IPS-18a (cell line): ENCODE data around the gene STOML2.
A peak's percentile ranks its signal among the peaks of the same experiment; 100 is the strongest.

Source experiments
- H3K27ac ChIP-seq: one replicate; pipeline ENCODE4 v1.5.1; 2013; ENCODE audit warnings: low read length
- H3K27me3 ChIP-seq: one replicate; pipeline ENCODE4 v1.6.1; 2013; ENCODE audit warnings: mild to moderate bottlenecking, low read length; ENCODE audit not compliant: control insufficient read depth, insufficient read depth
- H3K36me3 ChIP-seq: one replicate; pipeline ENCODE4 v1.6.1; 2013; ENCODE audit warnings: low read depth, low read length; ENCODE audit not compliant: control insufficient read depth
- H3K4me1 ChIP-seq: one replicate; pipeline ENCODE4 v1.6.1; 2013; ENCODE audit warnings: low read depth, low read length; ENCODE audit not compliant: control insufficient read depth
- H3K4me3 ChIP-seq: one replicate; pipeline ENCODE4 v1.5.1; 2013; ENCODE audit warnings: low read length
- H3K9ac ChIP-seq: one replicate; pipeline ENCODE4 v1.6.1; 2013; ENCODE audit warnings: mild to moderate bottlenecking, low read length, moderate library complexity
- H3K9me3 ChIP-seq: one replicate; pipeline ENCODE4 v1.6.1; 2013; ENCODE audit warnings: low read depth, low read length; ENCODE audit not compliant: control insufficient read depth

The STOML2 gene

GRCh38 chr9:35079041-35079425 is 23.9 kb downstream of the STOML2 start:
- no peaks in the 10 kb centered on the region for H3K27me3 ChIP-seq
- H3K27ac ChIP-seq = no peak overlapping the region
- H3K9ac ChIP-seq = peak overlapping the region; percentile 70
- peaks cover 31% of the 10 kb centered on the region for H3K36me3 ChIP-seq
- peaks cover 6% of the 10 kb centered on the region for H3K4me1 ChIP-seq
- peak overlapping the region; percentile 95 for H3K4me3 ChIP-seq
- no peaks in the 10 kb centered on the region for H3K9me3 ChIP-seq

DNA sequence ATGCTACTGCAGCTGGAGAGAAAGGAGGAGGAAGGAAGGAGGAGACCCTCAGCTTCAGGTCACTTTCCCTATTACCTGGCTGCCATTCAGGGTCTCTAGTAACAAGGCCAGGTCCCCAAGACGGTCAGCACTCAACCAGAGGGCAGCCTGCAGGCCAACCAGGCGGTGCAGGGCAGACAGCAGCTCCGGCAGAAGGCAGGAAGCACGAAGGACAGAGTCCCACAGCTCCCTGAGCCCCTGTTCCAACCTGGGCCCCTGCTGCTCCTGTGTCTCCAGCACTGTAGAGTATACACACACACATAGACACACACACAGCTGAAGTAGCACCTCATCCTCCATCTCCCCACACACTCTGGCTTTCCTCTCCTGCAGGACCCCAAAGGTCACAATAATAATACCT is 24.9 kb downstream of the STOML2 start:
- H3K27ac ChIP-seq = no peak overlapping the region
- H3K36me3 ChIP-seq = peaks cover 37% of the 10 kb centered on the region
- peak overlapping the region; percentile 95 for H3K4me3 ChIP-seq
- H3K9ac ChIP-seq = no peak overlapping the region
- H3K9me3 ChIP-seq = no peaks in the 10 kb centered on the region
- peaks cover 6% of the 10 kb centered on the region for H3K4me1 ChIP-seq
- no peaks in the 10 kb centered on the region for H3K27me3 ChIP-seq

GRCh38 chr9:35076848-35077247 is 26.1 kb downstream of the STOML2 start:
- Histone ChIP-seq H3K9ac (no peak overlapping the region), H3K4me1 (peaks cover 6% of the 10 kb centered on the region), H3K36me3 (peaks cover 37% of the 10 kb centered on the region), H3K27me3 (no peaks in the 10 kb centered on the region), H3K9me3 (no peaks in the 10 kb centered on the region), H3K27ac (no peak overlapping the region), H3K4me3 (no peak overlapping the region)

DNA sequence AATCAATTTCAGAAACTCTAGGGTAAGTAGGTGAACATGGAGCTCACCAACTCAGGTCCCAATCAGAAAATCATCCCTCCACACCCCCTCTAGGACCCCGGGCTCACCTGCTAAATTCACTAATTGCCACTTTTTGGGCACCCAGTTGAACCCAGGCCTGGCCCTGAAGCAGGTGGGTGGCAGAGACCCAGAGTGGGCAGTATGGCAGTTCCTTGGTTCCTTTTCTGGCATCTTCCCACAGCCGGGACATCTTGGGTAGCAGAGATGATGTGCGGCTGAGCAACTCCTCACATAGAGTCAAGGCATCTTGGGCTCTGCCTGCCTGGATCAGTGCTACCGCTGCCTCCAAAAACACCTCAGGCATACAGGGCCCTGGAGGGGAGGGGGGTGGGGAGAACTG is 27.6 kb downstream of the STOML2 start:
- Histone ChIP-seq H3K9me3 (no peaks in the 10 kb centered on the region), H3K27ac (no peak overlapping the region), H3K4me1 (peaks cover 10% of the 10 kb centered on the region), H3K9ac (no peak overlapping the region), H3K27me3 (no peaks in the 10 kb centered on the region), H3K36me3 (peaks cover 37% of the 10 kb centered on the region), H3K4me3 (no peak overlapping the region)

- Histone ChIP-seq H3K27me3 (no peaks in the 10 kb centered on the region), H3K4me1 (peaks cover 12% of the 10 kb centered on the region), H3K9ac (no peak overlapping the region), H3K27ac (no peak overlapping the region), H3K36me3 (peaks cover 37% of the 10 kb centered on the region), H3K4me3 (no peak overlapping the region), H3K9me3 (no peaks in the 10 kb centered on the region)
Measured at GRCh38 chr9:35074791-35075190, 28.1 kb downstream of the STOML2 start.

- peaks cover 13% of the 10 kb centered on the region for H3K4me1 ChIP-seq
- H3K4me3 ChIP-seq = no peak overlapping the region
- no peak overlapping the region for H3K9ac ChIP-seq
- no peak overlapping the region for H3K27ac ChIP-seq
- H3K36me3 ChIP-seq = peaks cover 39% of the 10 kb centered on the region
- H3K27me3 ChIP-seq = no peaks in the 10 kb centered on the region
- no peaks in the 10 kb centered on the region for H3K9me3 ChIP-seq
Measured at GRCh38 chr9:35074141-35074540, 28.8 kb downstream of the STOML2 start.

- Histone ChIP-seq H3K9me3 (no peaks in the 10 kb centered on the region), H3K27me3 (no peaks in the 10 kb centered on the region), H3K36me3 (peaks cover 44% of the 10 kb centered on the region), H3K9ac (no peak overlapping the region), H3K4me1 (peaks cover 7% of the 10 kb centered on the region), H3K27ac (no peak overlapping the region), H3K4me3 (peak overlapping the region; percentile 1)
Measured at GRCh38 chr9:35073279-35073612, 29.7 kb downstream of the STOML2 start.

GRCh38 chr9:35072461-35073278 is 30.3 kb downstream of the STOML2 start, which contains the start of gene VCP:
TSS of gene VCP (minus strand) at chr9:35072625. CDS start at chr9:35072353, 272 bp downstream.
- Histone ChIP-seq H3K4me3 (peak within 1 kb of the TSS; percentile 94), H3K9me3 (no peaks in the 10 kb centered on the region), H3K36me3 (peaks cover 50% of the 10 kb centered on the region), H3K27me3 (no peaks in the 10 kb centered on the region), H3K27ac (peak within 1 kb of the TSS; percentile 72), H3K4me1 (peaks cover 7% of the 10 kb centered on the region), H3K9ac (peak within 1 kb of the TSS; percentile 94)

DNA sequence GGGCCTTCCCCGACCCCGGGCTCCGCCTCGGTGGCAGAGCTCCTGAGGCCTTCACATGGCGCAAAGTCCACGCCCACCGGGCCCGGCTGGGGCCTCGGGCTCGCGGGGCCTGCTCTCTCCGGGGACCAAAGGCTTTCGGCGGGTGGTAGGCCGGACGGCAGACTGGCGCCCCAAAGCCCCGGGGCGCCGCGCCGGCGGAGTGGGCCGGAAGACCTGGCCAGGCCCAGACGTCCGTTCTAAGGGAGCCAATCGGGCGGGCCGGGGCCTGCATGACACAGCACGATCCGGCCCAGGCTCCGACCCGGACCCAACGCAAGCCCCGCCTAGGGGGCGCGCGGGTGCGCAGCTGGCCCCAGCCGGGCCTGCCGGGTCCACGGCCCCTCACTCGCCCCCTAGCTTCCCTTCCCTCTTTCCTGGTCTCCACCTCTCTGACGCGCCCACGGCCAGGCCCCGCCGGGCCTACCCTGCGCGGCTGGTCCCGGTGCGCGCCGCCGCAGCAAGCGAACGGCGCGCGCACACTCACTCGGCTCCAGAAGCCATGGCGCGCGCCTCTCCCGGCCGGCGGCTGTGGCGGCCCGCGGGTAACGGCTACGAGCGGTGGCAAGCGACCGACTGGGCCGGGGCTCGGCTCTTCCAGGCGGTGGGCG is 31.0 kb downstream of the STOML2 start:
- Histone ChIP-seq H3K9me3 (no peaks in the 10 kb centered on the region), H3K9ac (peak overlapping the region; percentile 94), H3K36me3 (peaks cover 54% of the 10 kb centered on the region), H3K4me1 (peaks cover 7% of the 10 kb centered on the region), H3K4me3 (peak overlapping the region; percentile 94), H3K27ac (peak overlapping the region; percentile 72), H3K27me3 (no peaks in the 10 kb centered on the region)

DNA sequence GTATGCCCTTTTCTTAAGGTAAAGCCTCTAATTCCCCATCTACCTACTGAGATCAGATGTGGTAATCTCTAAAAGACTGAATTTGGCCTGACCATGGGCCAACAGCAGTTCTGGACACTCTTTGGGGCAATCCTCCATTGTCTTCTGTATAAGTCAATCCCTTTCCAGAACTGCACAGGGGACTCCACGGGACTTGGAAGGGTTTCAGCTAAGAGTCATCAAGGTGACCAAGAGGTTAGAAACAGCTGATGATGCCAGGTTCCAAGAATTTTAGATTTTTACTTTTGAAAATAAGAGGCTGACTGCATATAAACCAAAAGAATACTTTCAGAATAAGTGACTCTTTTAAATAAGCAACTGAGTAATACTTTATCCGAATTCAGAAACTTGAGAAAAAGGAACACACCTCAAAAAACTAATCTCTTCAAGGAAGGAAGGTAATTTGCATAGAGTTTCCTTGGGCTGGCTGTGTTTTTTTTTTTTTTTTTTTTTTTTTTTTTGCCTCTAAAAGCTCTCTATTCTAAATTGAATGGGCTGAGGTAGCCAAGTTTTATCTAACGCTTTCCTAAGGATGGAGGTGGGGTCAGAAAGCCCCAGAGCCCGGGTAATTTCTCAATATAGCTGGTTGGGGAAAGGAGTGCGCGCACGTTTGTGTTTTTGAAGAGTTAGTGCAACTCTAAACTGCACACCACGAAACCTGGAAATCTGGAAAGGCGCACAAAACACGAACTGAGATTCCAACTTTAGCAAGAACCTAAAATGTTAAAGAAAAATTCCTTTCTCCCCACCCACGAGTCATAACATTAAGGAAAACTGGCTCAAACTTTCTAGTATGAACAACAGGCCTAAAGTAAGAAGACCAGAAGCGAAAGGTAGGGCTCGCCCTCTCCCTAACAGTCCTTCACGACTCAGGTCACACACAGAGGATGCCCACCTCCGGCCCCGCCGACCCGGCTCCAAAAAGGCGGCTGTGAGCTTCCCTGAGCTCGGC is 31.8 kb downstream of the STOML2 start:
- Histone ChIP-seq H3K9me3 (no peaks in the 10 kb centered on the region), H3K4me1 (peaks cover 7% of the 10 kb centered on the region), H3K27me3 (no peaks in the 10 kb centered on the region), H3K36me3 (peaks cover 55% of the 10 kb centered on the region), H3K4me3 (peak overlapping the region; percentile 94), H3K27ac (peak overlapping the region; percentile 72), H3K9ac (peak overlapping the region; percentile 94)

DNA sequence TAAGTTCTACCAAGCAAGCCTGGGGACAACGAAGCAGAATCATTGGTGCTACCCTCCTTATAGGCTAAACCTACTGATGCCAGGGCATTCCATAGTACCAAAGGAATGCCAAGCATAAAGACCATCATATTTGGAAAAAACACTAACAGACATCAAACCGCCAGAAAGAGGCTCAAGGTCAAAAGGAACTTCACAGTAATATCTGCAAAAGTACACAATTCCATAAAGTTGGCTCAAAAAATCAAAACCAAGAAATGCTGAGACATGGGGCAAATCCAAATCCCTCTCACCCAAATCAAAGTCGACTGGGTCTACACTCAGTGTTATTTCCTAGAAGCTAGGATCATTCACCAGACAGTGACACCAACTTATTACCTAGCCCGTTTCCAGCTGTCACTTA is 33.9 kb downstream of the STOML2 start:
- Histone ChIP-seq H3K36me3 (peaks cover 55% of the 10 kb centered on the region), H3K27ac (no peak overlapping the region), H3K4me1 (peaks cover 7% of the 10 kb centered on the region), H3K27me3 (no peaks in the 10 kb centered on the region), H3K4me3 (peak overlapping the region; percentile 94), H3K9me3 (no peaks in the 10 kb centered on the region), H3K9ac (no peak overlapping the region)
